Natural killer cell (primary cell): ENCODE data around the gene EPHA6. TPM values are rescaled to one million over a fixed set of nuclear protein-coding genes. Genes with fewer than 3 reads are reported as not detected.

Experiments used
- ATAC-seq, 3 donors: fragments of 150-1000 bp in 2 of 3; fragments of 200-7000 bp in 1 of 3; cut with Tn5 transposase; 1 replicate in 1 of 3; 2 replicates in 2 of 3; pipeline ENCODE4 v1.10.0; 2021; ENCODE audit warnings: mild to moderate bottlenecking in 2 of 3, moderate library complexity in 2 of 3
- DNase-seq, 2 donors: peaks; one replicate each; pipeline versions ENCODE4 v3.0.0 to v3.0.0-alpha.2; 2013 to 2021; ENCODE audit warnings: mixed read lengths in 1 of 2
- H3K27ac ChIP-seq: one replicate; pipeline ENCODE4 v1.5.1; 2013; ENCODE audit warnings: mild to moderate bottlenecking, low read length
- H3K27me3 ChIP-seq: one replicate; pipeline ENCODE4 v1.6.1; 2013; ENCODE audit warnings: low read length; ENCODE audit not compliant: control insufficient read depth, insufficient read depth
- H3K36me3 ChIP-seq: one replicate; pipeline ENCODE4 v1.6.1; 2013; ENCODE audit warnings: low read length; ENCODE audit not compliant: control insufficient read depth, insufficient read depth
- H3K4me1 ChIP-seq: one replicate; pipeline ENCODE4 v1.6.1; 2013; ENCODE audit warnings: low read length; ENCODE audit not compliant: control insufficient read depth, insufficient read depth
- H3K4me3 ChIP-seq: one replicate; pipeline ENCODE4 v1.5.1; 2013; ENCODE audit warnings: low read length
- H3K9me3 ChIP-seq: one replicate; pipeline ENCODE4 v1.6.1; 2013; ENCODE audit warnings: low read length; ENCODE audit not compliant: control insufficient read depth, insufficient read depth
- H3K27ac Mint-ChIP-seq, 2 donors: one replicate each; pipeline ENCODE4 v1.8.0; 2022; ENCODE audit warnings: mild to moderate bottlenecking in 2 of 2, mixed read lengths in 2 of 2, moderate library complexity in 1 of 2
- H3K27me3 Mint-ChIP-seq, 2 donors: one replicate each; pipeline ENCODE4 v1.8.0; 2022; ENCODE audit warnings: low read depth in 2 of 2, mixed read lengths in 2 of 2
- H3K36me3 Mint-ChIP-seq: one replicate; pipeline ENCODE4 v1.8.0; 2022; ENCODE audit warnings: mixed read lengths
- H3K4me1 Mint-ChIP-seq, 2 donors: one replicate each; pipeline ENCODE4 v1.8.0; 2022; ENCODE audit warnings: mixed read lengths in 2 of 2
- H3K4me3 Mint-ChIP-seq: one replicate; pipeline ENCODE4 v1.8.0; 2022; ENCODE audit warnings: mild to moderate bottlenecking, moderate library complexity, mixed read lengths
- H3K9me3 Mint-ChIP-seq, 2 donors: one replicate each; pipeline ENCODE4 v1.8.0; 2022; ENCODE audit warnings: mixed read lengths in 2 of 2
- WGBS: methylation state at CpG from one replicate; pipeline ENCODE4 v1.1.7; 2013; ENCODE audit warnings: missing lambda C conversion rate; ENCODE audit not compliant: insufficient coverage; 5-methylcytosine and 5-hydroxymethylcytosine counted together
- intact Hi-C: fragments of 100-400 bp; cut with micrococcal nuclease; formaldehyde crosslinking; loops from one replicate; pipeline ENCODE4 v1.14.2; 2022
- total RNA-seq, 4 donors: library from RNA; stranded (reverse); fragments of 120-200 nt in 1 of 4; gene quantifications; one replicate each; pipeline versions ENCODE4 v1.2.3 to v1.2.4, GENCODE V29; 2013 to 2022
- TF ChIP-seq, protein P1 (sequence below): fragments of 200-600 bp; IDR thresholded peaks from one replicate; pipeline ENCODE4 v1.8.0; 2022; ENCODE audit warnings: antibody characterized with exemption

The EPHA6 gene
- total RNA-seq, 3 donors from 2014 or later (not counting 1 experiment from before 2014, with no cell fraction given) = not detected

DNA sequence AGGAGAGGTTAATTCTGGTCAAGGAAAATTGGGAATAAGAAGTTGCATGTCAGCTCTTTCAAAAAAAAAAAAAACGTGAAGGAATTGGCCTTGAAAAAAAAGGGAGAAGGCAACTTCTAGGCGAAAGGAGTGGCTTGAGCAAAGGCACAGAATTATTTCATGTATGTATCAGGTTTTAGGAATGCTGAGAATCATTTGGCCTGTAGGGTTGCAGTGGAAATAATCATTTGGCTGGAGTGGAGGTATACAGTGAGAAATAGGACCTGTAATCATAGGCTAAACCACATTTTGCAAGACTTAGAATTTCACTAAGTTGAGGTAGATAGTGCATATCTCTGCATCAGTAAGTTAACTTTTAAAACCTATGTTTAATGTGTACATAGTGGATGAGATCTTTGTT is 54.9 kb downstream of the EPHA6 start:
- Histone ChIP-seq H3K9me3 (peaks cover 3% of the 10 kb centered on the region), H3K36me3 (no peaks in the 10 kb centered on the region), H3K27ac (no peak overlapping the region), H3K4me1 (no peaks in the 10 kb centered on the region), H3K4me3 (no peak overlapping the region), H3K27me3 (no peaks in the 10 kb centered on the region)
- no peak for ATAC-seq
- 76% methylated on average over 2 of the region's 2 CpGs for WGBS
- TF ChIP-seq, protein P1, sequence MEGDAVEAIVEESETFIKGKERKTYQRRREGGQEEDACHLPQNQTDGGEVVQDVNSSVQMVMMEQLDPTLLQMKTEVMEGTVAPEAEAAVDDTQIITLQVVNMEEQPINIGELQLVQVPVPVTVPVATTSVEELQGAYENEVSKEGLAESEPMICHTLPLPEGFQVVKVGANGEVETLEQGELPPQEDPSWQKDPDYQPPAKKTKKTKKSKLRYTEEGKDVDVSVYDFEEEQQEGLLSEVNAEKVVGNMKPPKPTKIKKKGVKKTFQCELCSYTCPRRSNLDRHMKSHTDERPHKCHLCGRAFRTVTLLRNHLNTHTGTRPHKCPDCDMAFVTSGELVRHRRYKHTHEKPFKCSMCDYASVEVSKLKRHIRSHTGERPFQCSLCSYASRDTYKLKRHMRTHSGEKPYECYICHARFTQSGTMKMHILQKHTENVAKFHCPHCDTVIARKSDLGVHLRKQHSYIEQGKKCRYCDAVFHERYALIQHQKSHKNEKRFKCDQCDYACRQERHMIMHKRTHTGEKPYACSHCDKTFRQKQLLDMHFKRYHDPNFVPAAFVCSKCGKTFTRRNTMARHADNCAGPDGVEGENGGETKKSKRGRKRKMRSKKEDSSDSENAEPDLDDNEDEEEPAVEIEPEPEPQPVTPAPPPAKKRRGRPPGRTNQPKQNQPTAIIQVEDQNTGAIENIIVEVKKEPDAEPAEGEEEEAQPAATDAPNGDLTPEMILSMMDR = no peak
- intact Hi-C loops = no loop called here
- Mint-ChIP-seq H3K27ac (no peak overlapping the region), H3K27me3 (no peaks in the 10 kb centered on the region), H3K9me3 (peaks cover 0 to 4% of the 10 kb centered on the region in 2 donors), H3K4me3 (no peak overlapping the region), H3K4me1 (no peaks in the 10 kb centered on the region), H3K36me3 (no peaks in the 10 kb centered on the region)
- no peak for DNase-seq

DNA sequence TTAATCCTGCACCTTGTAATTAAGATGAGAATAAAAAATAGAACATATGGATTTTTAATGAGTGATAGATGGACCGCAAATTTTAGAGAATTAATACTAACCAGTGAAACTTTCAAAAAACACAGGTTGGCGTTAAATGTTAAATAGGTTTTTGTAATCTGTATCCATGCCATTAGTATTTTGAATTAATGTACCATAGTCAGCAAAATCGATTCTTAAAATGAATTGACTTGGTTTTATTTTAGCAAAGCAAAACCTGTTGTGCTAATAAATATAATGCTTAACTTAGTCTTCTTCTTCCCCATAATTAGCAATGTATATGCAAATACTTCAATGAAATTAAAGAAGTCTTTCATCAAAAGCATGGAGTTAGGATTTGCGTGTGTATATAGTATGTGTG is 63.1 kb downstream of the EPHA6 start:
- TF ChIP-seq, protein P1 = no peak
- H3K27me3 ChIP-seq = no peaks in the 10 kb centered on the region
- H3K9me3 Mint-ChIP-seq = peaks cover 15 to 25% of the 10 kb centered on the region in 2 donors
- no peaks in the 10 kb centered on the region for H3K36me3 ChIP-seq
- no peak overlapping the region for H3K4me3 ChIP-seq
- no peak for ATAC-seq
- no peaks in the 10 kb centered on the region for H3K27me3 Mint-ChIP-seq
- no peak overlapping the region for H3K27ac ChIP-seq
- H3K27ac Mint-ChIP-seq = no peak overlapping the region
- no peak for DNase-seq
- intact Hi-C loops = no loop called here
- no peak overlapping the region for H3K4me3 Mint-ChIP-seq
- peaks cover 5% of the 10 kb centered on the region for H3K36me3 Mint-ChIP-seq
- 100% methylated on average over 2 of the region's 4 CpGs for WGBS
- H3K4me1 ChIP-seq = no peaks in the 10 kb centered on the region
- no peaks in the 10 kb centered on the region for H3K4me1 Mint-ChIP-seq
- no peaks in the 10 kb centered on the region for H3K9me3 ChIP-seq

DNA sequence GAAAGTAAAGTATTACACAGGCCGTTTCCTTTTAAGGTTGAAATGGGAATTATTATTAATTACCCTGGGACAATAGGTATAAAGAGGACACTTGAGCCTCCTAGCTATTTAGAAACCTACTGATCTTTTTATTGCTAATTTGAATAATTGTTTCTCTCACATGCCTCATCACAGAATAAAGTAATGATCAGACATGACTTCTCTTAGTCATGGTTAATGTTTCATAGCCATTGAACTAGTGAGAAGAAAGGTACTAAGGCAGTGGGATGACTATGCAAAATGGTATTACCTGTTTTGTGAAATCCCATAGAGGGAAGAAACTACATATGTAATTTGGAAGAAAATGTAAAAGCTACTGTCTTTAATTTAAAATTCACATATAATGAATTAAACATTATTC is 85.6 kb downstream of the EPHA6 start:
- Mint-ChIP-seq H3K9me3 (peaks cover 12 to 31% of the 10 kb centered on the region in 2 donors), H3K27ac (no peak overlapping the region), H3K4me3 (no peak overlapping the region), H3K4me1 (no peaks in the 10 kb centered on the region), H3K27me3 (no peaks in the 10 kb centered on the region), H3K36me3 (no peaks in the 10 kb centered on the region)
- ATAC-seq (no peak), DNase-seq (no peak)
- no peak overlapping the region for H3K4me3 ChIP-seq
- no CpG with 5 or more reads among the region's 1 CpG for WGBS
- no peaks in the 10 kb centered on the region for H3K4me1 ChIP-seq
- TF ChIP-seq, protein P1 = no peak
- intact Hi-C loops = no loop called here
- no peaks in the 10 kb centered on the region for H3K27me3 ChIP-seq
- peaks cover 4% of the 10 kb centered on the region for H3K9me3 ChIP-seq
- no peaks in the 10 kb centered on the region for H3K36me3 ChIP-seq
- no peak overlapping the region for H3K27ac ChIP-seq

DNA sequence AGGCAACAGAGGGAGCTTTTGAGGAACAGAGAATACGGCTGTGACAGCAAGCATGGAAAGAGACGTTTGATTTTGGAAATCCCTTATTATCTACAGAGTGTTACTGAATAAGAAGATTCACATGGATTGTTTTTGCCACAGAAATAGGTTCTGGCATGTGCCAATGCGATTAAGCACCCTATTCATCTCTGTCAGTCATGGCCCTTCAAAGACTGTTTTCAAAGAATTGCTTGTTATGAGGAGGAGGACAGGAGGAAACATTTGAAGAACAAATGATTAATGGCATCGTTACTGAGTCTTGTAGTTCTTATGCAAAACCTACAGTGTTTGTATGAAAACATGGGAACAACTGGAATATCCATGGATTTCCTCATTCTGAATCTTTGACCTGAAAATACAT is 86.2 kb downstream of the EPHA6 start:
- WGBS = 82% methylated on average over 3 of the region's 4 CpGs
- Histone ChIP-seq H3K4me3 (no peak overlapping the region), H3K27me3 (no peaks in the 10 kb centered on the region), H3K9me3 (peaks cover 4% of the 10 kb centered on the region), H3K27ac (no peak overlapping the region), H3K36me3 (no peaks in the 10 kb centered on the region), H3K4me1 (no peaks in the 10 kb centered on the region)
- H3K27me3 Mint-ChIP-seq = no peaks in the 10 kb centered on the region
- no peak overlapping the region for H3K27ac Mint-ChIP-seq
- TF ChIP-seq, protein P1 = no peak
- no peak for DNase-seq
- no peak for ATAC-seq
- peaks cover 11 to 31% of the 10 kb centered on the region in 2 donors for H3K9me3 Mint-ChIP-seq
- H3K4me3 Mint-ChIP-seq = no peak overlapping the region
- H3K4me1 Mint-ChIP-seq = no peaks in the 10 kb centered on the region
- intact Hi-C loops = no loop called here
- no peaks in the 10 kb centered on the region for H3K36me3 Mint-ChIP-seq
